ENCODE data around the gene GPR33.

Gene GPR33

GRCh38 chr14:31487886-31488285 lies at the start of gene GPR33:
Gene GPR33 (minus strand): TSS chr14:31488039. CDS start chr14:31483965, 4,074 bp downstream.
- TF ChIP-seq, protein P1, sequence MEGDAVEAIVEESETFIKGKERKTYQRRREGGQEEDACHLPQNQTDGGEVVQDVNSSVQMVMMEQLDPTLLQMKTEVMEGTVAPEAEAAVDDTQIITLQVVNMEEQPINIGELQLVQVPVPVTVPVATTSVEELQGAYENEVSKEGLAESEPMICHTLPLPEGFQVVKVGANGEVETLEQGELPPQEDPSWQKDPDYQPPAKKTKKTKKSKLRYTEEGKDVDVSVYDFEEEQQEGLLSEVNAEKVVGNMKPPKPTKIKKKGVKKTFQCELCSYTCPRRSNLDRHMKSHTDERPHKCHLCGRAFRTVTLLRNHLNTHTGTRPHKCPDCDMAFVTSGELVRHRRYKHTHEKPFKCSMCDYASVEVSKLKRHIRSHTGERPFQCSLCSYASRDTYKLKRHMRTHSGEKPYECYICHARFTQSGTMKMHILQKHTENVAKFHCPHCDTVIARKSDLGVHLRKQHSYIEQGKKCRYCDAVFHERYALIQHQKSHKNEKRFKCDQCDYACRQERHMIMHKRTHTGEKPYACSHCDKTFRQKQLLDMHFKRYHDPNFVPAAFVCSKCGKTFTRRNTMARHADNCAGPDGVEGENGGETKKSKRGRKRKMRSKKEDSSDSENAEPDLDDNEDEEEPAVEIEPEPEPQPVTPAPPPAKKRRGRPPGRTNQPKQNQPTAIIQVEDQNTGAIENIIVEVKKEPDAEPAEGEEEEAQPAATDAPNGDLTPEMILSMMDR (IDR thresholded peaks at IDR 0.05; ENCODE audit: insufficient read depth, missing control alignments), result no peak
- no peak for DNase-seq (ENCODE audit: insufficient read length, low spot score)
- no peak for FAIRE-seq

- DNase-seq (ENCODE audit: insufficient read length, low spot score), result no peak
- no peak for FAIRE-seq
- TF ChIP-seq, protein P1 (IDR thresholded peaks at IDR 0.05; ENCODE audit: insufficient read depth, missing control alignments), result no peak
Measured at GRCh38 chr14:31536201-31536960, 48.5 kb upstream of the GPR33 start.

- no peak for DNase-seq (ENCODE audit: insufficient read length, low spot score)
- TF ChIP-seq, protein P1 (IDR thresholded peaks at IDR 0.05; ENCODE audit: insufficient read depth, missing control alignments), result no peak
- FAIRE-seq, result no peak
Measured at GRCh38 chr14:31530136-31530535, 42.3 kb upstream of the GPR33 start.

GRCh38 chr14:31529053-31529452 lies 41.2 kb upstream of the GPR33 start:
- DNase-seq (ENCODE audit: insufficient read length, low spot score), result no peak
- TF ChIP-seq, protein P1 (IDR thresholded peaks at IDR 0.05; ENCODE audit: insufficient read depth, missing control alignments), result no peak
- FAIRE-seq, result no peak

- TF ChIP-seq, protein P1 (IDR thresholded peaks at IDR 0.05; ENCODE audit: insufficient read depth, missing control alignments), result no peak
- FAIRE-seq (no peak), DNase-seq (ENCODE audit: insufficient read length, low spot score) (no peak)
Measured at GRCh38 chr14:31527546-31527945, 39.7 kb upstream of the GPR33 start.

DNA sequence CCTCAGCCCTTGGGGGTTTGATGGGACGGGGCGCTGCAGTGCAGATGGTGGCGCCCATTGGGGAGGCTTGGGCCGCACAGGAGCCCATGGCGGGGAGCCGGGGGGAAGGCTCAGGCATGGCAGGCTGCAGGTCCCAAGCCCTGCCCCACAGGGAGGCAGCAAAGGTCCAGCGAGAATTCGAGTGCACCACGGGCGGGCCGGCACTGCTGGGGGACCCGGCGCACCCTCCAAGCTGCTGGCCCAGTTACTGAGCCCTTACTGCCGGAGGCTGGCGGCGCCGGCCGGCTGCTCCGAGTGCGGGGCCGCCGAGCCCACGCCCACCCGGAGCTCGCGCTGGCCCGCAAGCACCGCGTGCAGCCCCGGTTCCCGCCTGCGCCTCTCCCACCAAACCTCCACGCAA lies 39.2 kb upstream of the GPR33 start:
- FAIRE-seq, result no peak
- TF ChIP-seq, protein P1 (IDR thresholded peaks at IDR 0.05; ENCODE audit: insufficient read depth, missing control alignments), result no peak

GRCh38 chr14:31510855-31511254 lies 23.0 kb upstream of the GPR33 start:
- TF ChIP-seq, protein P1 (IDR thresholded peaks at IDR 0.05; ENCODE audit: insufficient read depth, missing control alignments), result no peak
- FAIRE-seq, result no peak

More for the DNA sequence above, 39.2 kb upstream of the GPR33 start:
- DNase-seq (ENCODE audit: insufficient read length, low spot score), result no peak

More at GRCh38 chr14:31510855-31511254, 23.0 kb upstream of the GPR33 start:
- DNase-seq (ENCODE audit: insufficient read length, low spot score), result no peak
